GM18870 (cell line): Measurements from ENCODE around the gene ING3.

Source experiments
- ATAC-seq: cut with Tn5 transposase; IDR thresholded peaks from one replicate; pipeline ENCODE4 v1.9.1; 2021; ENCODE audit warnings: moderate library complexity; ENCODE audit not compliant: unreplicated experiment

ING3 gene

GRCh38 chr7:120988591-120989256 is 38.1 kb downstream of the ING3 start, which contains the start of gene CPED1:
CPED1 (plus strand) TSS chr7:120988711; CDS start chr7:120989622, 911 bp downstream.
- ATAC-seq: peak; percentile 23

DNA sequence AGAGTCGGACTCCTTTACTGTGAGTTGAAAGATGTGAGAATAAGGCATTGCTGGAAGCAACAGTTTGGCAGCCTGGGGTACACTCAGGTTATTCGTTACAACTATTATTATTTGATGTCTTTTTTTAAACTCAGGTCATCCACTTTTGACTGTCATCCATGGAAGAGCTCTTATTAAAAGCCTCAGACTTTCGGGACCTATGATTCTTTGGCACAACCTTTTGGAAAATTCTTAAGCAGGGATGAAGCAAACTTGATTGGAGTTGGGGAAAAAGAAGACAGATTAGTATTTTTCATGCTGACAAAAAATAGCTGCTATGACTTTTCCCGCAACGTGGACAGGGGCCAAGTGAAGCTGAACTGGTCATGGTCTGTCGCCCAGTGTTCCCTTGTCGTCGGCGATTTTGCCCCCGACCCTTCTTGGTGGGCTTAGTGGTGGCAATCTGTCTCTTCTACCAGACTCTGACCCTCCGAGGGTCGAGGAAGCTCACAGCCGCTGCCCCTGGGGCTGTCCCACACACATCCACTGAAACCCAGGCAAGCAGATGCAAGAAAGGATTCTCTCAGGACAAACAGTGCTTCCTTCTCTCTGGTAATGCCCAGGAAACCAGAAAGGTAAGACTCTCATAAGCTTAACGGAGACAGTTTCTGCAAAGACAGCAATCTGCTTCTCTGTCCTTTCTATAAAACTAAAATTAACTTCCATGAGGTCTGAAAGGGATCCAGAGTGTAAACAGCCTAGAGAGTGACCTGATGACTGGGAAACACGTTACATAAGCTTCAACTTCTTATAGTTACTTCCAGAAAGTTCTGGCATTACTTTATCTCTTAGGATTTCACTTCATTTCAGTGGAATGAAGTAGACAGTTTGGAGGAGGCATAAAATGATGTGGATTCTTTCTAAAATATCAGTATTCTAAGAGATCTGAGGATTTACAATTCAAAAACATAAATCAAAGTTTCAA is 39.0 kb downstream of the ING3 start:
- no peak for ATAC-seq

DNA sequence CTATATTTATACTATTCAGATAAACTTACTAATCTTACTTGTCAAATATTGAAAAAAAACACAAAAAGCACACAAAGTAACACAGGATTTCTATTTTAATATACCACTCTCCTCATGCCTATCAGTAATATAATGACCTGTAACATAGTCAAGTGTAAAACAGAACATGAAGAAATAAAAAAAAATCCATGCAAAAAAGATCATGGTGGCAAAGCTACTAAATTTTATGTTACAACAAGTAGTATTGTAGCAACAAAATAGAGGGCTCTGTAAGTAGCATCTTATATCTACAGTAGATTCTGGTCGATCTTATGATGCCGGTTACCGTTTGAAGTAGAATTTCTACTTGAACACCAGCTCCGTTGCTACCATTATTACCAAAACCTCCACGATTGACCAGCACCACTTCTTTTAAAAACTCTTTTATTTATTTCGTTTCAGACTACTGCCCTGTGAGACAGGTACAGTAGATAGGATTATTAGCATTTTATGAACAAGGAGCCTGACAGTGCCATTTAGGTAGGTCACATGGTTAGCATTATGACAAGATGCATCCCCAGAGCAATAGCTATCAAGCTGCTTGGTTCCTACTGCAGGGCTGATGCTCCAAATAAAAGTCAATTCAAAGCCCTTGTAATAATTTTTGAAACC is 40.0 kb downstream of the ING3 start:
- ATAC-seq: no peak

GRCh38 chr7:120991161-120991560 is 40.6 kb downstream of the ING3 start:
- peak; percentile 29 for ATAC-seq

DNA sequence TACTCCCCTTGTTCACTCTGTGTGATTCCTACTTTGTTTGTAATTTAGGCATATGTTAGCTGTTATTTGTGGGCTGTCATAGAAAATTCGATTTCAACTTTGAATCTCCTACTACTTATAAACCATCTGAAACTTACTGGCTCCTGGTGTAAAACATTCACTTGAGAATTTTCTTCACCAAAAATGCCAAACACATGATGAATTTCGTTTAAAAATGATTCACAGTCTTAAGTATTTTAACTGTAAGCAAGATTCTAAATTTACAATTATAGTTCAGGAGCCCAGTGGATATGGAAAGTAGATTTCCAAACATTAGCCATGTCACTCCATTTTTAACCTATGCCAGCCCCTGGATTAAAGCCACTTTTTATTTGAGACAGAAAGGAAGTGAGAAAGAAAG is 41.0 kb downstream of the ING3 start:
- no peak for ATAC-seq

DNA sequence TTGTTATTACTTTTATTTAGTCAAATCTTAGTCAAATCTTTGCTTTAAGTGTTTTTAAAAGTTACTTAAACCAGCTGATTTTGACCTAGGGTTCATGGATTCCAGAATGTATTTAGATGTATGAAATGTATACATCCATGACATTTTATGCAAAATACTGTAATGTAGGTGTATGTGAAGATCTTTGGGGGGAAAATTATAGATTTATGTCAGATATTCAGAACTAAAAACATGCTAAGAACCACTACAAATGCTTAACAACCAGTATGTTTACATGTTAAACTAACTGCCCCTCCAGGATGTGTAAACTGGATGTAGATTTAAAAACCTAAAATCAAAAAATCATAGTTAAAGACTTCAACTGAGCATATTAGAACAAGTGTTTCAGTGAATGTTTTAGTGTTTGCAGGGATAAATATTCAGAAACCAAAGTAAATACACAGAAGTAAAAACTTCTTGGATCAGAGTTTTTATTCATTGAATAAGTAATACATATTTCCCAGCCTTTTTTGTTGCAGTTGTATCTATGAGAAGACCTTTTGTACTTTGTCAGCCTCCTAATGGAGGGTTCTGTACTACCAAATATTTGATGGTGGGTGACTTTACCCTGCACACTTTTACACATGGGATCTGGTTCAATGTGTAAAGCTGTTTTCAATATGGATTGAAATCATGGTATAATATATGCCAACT is 41.8 kb downstream of the ING3 start:
- no peak for ATAC-seq

GRCh38 chr7:120992965-120993494 is 42.5 kb downstream of the ING3 start:
- ATAC-seq: no peak

DNA sequence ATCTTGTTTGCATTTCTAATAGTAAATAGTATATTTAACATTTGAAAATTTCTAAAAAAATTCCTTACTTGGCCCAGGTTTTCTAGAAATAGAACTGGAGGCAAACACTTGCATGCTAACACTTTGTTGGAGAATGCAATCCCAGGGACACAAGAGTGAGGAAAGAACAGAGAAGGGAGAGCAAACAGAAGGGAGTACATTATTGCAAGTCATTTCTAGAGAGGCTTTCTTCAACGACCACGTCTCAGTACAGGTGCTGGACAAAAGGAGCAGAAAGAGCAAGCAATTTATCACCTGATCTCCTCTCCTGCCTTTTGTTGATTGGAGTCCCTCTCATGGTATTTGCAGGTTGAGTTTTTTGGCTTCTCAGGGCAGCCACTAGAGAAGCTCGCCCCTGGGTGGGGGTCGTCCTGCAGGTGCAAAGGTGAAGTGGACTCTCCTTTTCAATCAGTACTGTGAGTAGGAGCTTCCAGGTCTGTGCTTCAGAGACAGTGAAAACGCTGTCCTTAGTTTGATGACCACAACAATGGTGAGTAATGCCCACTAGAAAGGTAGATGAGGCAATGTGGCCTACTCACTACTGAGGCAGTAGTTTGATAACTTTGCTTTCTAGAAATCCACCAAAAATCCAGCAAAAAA is 43.1 kb downstream of the ING3 start:
- no peak for ATAC-seq

- ATAC-seq: no peak
Measured at GRCh38 chr7:120994512-120995410, 44.2 kb downstream of the ING3 start.

DNA sequence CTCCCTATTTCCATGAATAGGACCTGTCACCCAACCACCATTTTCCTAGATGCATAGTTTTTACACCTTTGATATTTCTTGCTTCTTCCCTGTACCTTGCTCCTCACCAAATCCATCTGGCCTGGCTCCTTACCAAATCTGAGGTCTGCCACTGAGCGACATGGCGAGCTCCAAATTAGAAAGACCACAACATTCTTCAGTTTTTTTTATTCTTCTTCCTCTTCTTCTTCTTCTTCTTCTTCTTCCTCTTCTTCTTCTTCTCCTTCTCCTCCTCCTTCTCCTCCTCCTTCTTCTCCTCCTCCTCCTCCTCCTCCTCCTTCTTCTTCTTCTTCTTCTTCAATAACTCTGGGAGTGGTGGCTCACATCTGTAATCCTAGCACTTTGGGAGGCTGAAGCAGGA is 45.1 kb downstream of the ING3 start:
- no peak for ATAC-seq

GRCh38 chr7:120996333-120996987 is 45.9 kb downstream of the ING3 start:
- no peak for ATAC-seq

GRCh38 chr7:120996988-120997345 is 46.4 kb downstream of the ING3 start:
- no peak for ATAC-seq

- no peak for ATAC-seq
Measured at GRCh38 chr7:120997882-120998474, 47.4 kb downstream of the ING3 start.

DNA sequence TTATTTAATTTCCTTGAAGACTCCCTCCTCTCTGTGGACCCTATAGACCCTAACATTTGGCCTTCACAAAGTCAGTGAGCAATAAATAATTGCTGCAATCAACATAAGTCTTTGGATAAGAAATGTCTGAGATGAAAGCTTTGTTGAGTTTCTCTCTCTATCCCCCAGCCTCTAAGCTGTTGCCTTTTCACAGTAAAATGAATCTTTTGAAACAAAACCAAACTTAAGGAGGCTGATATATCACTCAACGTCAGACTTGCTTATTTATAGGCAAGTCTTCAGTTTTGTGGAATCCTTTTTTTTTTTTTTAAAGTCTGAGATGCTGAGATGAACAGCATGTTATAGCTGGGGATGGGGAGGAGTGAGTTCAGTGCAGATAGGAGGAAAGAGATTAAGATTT is 47.9 kb downstream of the ING3 start:
- ATAC-seq: no peak

DNA sequence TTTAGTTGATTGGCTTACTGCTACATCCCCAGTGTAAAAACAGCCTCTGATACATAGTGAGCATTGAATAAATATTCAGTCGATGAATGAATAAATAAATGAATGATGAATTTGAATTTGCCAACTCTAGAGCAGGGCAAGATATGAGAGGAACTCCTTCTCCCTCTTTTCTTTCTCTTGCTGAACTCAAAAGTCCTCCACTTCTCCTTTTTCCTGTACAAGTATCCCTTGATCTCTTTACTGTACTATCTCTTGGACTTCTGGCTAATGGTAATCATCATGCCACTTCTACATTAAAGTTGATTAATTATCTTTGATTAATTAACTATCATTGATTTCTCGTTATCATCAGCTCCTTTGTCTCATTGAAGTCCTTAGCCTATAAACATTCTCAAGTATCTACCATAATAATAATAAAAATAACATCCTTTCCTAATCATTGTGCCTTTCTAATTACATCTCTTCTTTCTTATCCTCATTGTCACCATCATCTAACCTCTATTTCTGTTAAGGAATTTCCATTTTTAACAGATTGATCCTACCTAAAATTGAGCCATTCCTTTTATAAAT is 48.5 kb downstream of the ING3 start:
- ATAC-seq: no peak

- ATAC-seq: no peak
Measured at GRCh38 chr7:121000081-121000983, 49.8 kb downstream of the ING3 start.
